GM13976 (cell line): Measurements from ENCODE around the gene CMPK2.

Source experiments
- DNase-seq: peaks from one replicate; pipeline ENCODE4 v3.0.0; 2012; ENCODE audit warnings: low spot score
- CTCF ChIP-seq: IDR thresholded peaks from 2 replicates; pipeline ENCODE4 v1.5.1; 2012; ENCODE audit warnings: borderline replicate concordance, mild to moderate bottlenecking; ENCODE audit not compliant: insufficient read depth; ENCODE audit errors: extremely low read depth, missing control alignments, control extremely low read depth
- in situ Hi-C: fragments of 300-500 bp; cut with MboI; formaldehyde crosslinking; loops from one replicate; pipeline ENCODE4 v1.12.0; 2022; ENCODE audit warnings: low sequenced_read_pairs, mixed read lengths, inconsistent platforms; ENCODE audit not compliant: unreplicated experiment

Gene CMPK2

GRCh38 chr2:6865346-6866274 lies at the start of gene CMPK2:
CMPK2 (minus strand) TSS chr2:6865907; CDS start chr2:6865696, 211 bp downstream.
- in situ Hi-C loops = no loop called here
- TF ChIP-seq CTCF = peak; percentile 28
- DNase-seq = peak; percentile 89

- no peak for TF ChIP-seq CTCF
- no peak for DNase-seq
Measured at GRCh38 chr2:6915399-6915798, 49.7 kb upstream of the CMPK2 start.

GRCh38 chr2:6914828-6915227 lies 49.1 kb upstream of the CMPK2 start:
- in situ Hi-C loops = no loop called here
- no peak for DNase-seq
- TF ChIP-seq CTCF = no peak

More at GRCh38 chr2:6915399-6915798, 49.7 kb upstream of the CMPK2 start:
- in situ Hi-C loops = no loop called here

- in situ Hi-C loops = no loop called here
- no peak for TF ChIP-seq CTCF
- no peak for DNase-seq
Measured at GRCh38 chr2:6913415-6914157, 47.9 kb upstream of the CMPK2 start.

- DNase-seq = no peak
- no peak for TF ChIP-seq CTCF
- in situ Hi-C loops = no loop called here
Measured at GRCh38 chr2:6911721-6912120, 46.0 kb upstream of the CMPK2 start.
